Hepatocyte (in vitro differentiated cells): ENCODE measurements around the gene SRPK2.

Experiments used
- EZH2 ChIP-seq: fragments of 200-600 bp; sonication (generic); IDR thresholded peaks from 2 replicates; pipeline ENCODE4 v1.6.1; 2016; ENCODE audit warnings: antibody characterized with exemption, mild to moderate bottlenecking, borderline replicate concordance
- EZH2phosphoT487 ChIP-seq: fragments of 200-600 bp; sonication (generic); IDR thresholded peaks from one replicate; pipeline ENCODE4 v1.6.1; 2018; ENCODE audit warnings: antibody characterized with exemption, mild to moderate bottlenecking, low read depth, moderate library complexity; ENCODE audit not compliant: unreplicated experiment, severe bottlenecking
- TF ChIP-seq, protein P1 (sequence below): fragments of 200-600 bp; sonication (generic); IDR thresholded peaks from 2 replicates; pipeline ENCODE4 v1.5.1; 2016; ENCODE audit warnings: antibody characterized with exemption, mild to moderate bottlenecking; ENCODE audit not compliant: poor library complexity

DNA sequence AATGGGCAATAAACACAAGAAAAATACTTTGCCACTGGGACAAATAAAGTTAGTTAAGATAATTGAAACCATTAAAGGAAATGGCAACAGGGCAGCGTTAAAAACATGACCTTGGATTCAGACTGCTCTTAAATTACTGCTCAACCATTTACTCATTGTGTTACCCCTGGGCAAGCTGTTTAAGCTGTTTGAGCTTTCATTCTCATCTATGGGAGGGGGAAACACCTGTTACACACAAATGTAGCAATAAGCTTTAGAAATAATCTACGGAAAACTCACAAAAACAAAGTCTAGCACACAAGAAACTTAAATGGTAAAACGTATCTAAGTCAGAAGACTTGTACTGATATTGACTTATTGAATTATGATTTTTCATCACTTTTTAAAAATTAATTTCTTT is 237.6 kb downstream of the SRPK2 start:
- TF ChIP-seq EZH2phosphoT487 (no peak), EZH2 (no peak)
- TF ChIP-seq, protein P1, sequence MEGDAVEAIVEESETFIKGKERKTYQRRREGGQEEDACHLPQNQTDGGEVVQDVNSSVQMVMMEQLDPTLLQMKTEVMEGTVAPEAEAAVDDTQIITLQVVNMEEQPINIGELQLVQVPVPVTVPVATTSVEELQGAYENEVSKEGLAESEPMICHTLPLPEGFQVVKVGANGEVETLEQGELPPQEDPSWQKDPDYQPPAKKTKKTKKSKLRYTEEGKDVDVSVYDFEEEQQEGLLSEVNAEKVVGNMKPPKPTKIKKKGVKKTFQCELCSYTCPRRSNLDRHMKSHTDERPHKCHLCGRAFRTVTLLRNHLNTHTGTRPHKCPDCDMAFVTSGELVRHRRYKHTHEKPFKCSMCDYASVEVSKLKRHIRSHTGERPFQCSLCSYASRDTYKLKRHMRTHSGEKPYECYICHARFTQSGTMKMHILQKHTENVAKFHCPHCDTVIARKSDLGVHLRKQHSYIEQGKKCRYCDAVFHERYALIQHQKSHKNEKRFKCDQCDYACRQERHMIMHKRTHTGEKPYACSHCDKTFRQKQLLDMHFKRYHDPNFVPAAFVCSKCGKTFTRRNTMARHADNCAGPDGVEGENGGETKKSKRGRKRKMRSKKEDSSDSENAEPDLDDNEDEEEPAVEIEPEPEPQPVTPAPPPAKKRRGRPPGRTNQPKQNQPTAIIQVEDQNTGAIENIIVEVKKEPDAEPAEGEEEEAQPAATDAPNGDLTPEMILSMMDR: no peak
